SW 1271 (cell line): ENCODE data around the gene RAD51B.
"Not testable (repeated sequence)": the region's sequence is repeated elsewhere in the genome, so short reads cannot be mapped to it uniquely, and the experiment has no call there.

ENCODE experiments used
- DNase-seq, 2 experiments: peaks; one replicate each; lab custom pipeline; 2025; lab: John Stamatoyannopoulos, UW

Gene RAD51B

DNA sequence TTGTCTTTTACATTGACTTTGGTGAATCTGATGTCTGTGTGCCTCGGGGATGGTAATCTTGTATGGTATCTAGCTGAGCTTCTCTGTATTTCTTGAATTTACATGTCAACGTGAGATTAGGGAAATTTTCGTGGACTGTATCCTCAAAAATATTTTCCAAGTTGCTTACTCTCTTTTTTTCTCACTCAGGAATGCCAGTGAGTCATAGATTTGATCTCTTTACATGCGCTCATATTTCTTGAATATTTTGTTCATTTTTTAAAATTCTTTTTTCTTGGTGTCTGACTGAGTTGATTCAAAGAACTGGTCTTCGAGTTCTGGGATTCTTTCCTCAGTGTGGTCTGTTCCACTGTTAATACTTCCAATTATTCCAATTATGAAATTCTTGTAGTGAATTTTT, 207.7 kb downstream of the RAD51B start:
- DNase-seq: no peak

DNA sequence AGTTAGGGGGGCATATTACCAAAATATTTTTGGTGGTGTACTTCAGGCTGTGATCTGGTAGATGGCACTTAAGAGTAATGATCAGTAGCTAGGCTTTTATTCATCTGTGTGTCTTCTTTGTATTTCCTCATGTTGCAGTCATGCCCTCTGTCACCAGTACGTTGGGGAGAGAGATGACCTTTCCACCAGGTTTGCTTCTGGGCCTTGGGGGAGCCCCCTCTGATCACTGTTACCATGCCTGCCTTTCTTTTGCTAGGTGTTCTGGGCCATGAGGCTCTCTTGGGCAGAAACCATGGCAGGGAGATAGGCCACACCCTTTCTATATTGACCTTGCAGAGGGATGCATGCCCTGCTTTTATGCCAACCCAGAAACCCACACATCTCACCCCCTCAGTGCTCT, 208.5 kb downstream of the RAD51B start:
- DNase-seq: no peak

GRCh38 chr14:68031011-68031410, 211.4 kb downstream of the RAD51B start:
- DNase-seq: not testable (repeated sequence)

- no peak for DNase-seq
Observed at GRCh38 chr14:68032154-68032553, 212.6 kb downstream of the RAD51B start.

GRCh38 chr14:68033336-68033932, 213.9 kb downstream of the RAD51B start:
- DNase-seq: no peak

- no peak for DNase-seq
Observed at GRCh38 chr14:68034896-68035295, 215.3 kb downstream of the RAD51B start.

DNA sequence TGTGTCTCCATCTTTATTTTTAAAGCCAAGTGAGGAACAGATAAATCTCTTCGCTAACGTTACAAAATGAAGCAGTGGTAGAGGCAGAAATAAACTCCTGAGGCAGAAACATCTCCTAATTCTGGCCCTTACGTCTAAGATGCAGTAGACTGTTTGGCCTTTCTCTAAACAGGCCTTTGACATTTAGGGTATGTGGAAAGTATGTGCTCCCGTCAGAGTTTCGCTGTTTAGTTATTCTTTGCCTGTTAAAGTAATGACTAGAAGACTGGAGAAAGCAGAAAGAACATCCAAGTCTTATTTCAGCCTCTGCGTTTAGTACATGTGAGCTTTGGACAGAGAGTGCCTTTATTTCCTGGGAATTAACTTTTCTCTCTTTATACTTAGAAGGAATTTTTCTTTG, 216.6 kb downstream of the RAD51B start:
- no peak for DNase-seq

DNA sequence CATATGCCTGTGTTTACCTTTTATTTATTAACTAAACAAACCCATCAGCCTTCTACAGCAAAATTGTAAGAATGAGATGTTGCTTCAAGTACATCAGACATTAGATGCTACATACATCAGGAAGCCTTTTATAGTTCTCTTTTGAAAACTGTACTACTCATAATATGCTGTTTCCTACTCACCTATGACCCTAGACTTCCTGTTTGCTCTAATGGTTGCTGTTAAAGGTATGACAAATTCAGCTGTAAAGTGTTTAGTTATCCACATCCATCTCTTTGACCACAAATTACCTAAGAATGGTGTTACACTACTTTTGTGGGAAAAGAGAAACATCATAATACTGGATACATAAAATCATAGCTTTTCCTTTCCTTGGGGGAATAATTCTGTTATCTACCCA, 220.0 kb downstream of the RAD51B start:
- no peak for DNase-seq

DNA sequence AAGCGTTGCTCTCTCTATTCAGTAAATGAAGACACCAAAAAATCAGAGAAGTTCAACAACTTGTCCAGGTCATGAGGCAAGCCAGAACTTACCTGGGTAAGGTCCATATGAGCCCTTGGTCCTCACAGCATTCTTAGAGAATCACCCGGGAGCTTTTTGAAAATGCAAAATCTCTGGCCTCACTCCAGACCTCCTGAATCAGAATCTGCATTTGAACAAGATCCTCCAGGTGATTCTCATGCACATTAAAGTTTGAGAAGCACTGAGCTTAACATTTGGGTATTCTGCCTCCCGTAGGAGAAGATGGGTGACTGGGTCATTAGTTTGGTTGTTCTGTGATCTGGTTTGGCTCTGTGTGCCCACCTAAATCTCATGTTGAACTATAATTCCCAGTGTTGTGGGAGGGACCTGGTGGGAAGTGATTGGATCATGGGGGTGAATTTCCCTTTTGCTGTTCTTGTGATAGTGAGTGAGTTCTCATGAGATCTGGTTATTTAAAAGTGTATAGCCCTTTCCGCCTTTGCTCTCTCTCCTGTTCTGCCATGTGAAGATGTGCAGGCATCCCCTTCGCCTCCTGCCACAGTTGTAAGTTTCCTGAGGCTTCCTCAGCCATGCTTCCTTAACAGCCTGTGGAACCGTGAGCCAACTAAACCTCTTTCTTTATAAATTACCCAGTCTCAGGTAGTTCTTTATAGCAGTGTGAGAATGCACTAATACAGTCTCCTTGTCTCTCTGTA, 221.2 kb downstream of the RAD51B start:
- DNase-seq: no peak

DNA sequence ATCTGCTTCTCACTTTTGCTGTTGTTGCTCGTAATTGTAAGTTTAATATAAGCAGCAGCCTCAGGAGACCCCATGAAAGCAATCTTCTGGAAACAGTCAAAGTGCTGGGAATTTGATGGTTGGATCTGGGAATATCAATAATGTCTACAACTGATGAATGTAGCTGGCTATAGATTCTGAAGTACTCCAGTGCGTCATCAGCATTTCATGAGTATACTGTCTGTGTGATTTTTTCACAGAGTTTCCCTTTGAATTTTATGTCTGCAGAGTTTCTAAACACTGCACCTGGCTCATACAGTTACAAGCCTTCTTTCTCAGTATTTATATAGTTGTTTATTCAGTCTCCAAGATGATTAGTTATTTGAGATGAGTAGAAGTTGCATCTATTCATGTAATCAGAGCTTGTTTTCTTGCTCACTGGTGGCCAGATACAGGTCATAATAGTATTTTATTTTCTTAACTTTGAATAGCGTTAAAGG, 222.3 kb downstream of the RAD51B start:
- DNase-seq: no peak

GRCh38 chr14:68042586-68043210, 223.1 kb downstream of the RAD51B start:
- no peak for DNase-seq

- DNase-seq: no peak
Observed at GRCh38 chr14:68043752-68044151, 224.2 kb downstream of the RAD51B start.

DNA sequence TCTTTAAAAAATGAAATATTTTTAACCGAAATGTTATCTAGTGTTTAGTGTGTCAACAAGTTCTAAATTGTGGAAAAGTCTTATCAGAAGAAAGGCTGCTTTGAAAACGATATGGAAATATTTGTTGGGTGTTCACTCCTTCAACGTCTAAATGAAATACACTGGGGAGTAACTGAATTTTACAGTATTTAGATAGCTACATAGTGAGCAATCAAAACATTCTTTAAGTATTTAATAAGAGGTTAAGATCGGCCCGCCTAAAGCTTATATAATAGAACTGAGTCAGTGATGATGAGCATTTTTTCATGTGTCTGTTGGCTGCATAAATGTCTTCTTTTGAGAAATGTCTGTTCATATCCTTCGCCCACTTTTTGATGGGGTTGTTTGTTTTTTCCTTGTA, 228.3 kb downstream of the RAD51B start:
- no peak for DNase-seq

DNA sequence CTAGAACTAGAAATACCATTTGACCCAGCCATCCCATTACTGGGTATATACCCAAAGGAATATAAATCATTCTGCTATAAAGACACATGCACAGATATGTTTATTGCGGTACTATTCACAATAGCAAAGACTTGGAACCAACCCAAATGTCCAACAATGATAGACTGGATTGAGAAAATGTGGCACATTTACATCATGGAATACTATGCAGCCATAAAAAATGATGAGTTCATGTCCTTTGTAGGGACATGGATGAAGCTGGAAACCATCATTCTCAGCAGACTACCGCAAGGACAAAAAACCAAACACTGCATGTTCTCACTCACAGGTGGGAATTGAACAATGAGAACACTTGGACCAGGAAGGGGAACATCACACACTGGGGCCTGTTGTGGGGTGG, 229.2 kb downstream of the RAD51B start:
- not testable (repeated sequence) for DNase-seq

- no peak for DNase-seq
Observed at GRCh38 chr14:68050177-68050576, 230.6 kb downstream of the RAD51B start.

GRCh38 chr14:68051146-68051545, 231.6 kb downstream of the RAD51B start:
- DNase-seq: no peak

DNA sequence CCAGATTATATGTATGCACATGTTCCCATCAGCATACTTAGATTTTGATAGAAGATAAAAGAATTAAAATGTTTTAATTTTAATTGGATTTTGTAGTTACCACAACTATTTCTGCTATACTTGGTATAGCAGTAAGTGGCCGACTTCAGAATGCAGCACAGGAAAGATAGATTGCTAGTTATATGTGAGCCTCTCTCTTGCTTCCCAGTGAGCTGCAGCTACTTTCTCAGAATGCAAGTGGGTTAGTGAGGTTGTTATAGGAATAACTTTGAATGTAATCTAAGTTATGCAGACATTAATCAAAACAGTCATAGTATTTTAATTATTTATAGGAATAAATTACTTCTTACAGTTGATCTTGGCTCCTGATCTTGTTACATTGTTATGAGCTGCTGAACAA, 240.6 kb downstream of the RAD51B start:
- DNase-seq: no peak

GRCh38 chr14:68062651-68063050, 243.1 kb downstream of the RAD51B start:
- no peak for DNase-seq

GRCh38 chr14:68065322-68065721, 245.7 kb downstream of the RAD51B start:
- DNase-seq: no peak

GRCh38 chr14:68074765-68075381, 255.3 kb downstream of the RAD51B start:
- DNase-seq: no peak

DNA sequence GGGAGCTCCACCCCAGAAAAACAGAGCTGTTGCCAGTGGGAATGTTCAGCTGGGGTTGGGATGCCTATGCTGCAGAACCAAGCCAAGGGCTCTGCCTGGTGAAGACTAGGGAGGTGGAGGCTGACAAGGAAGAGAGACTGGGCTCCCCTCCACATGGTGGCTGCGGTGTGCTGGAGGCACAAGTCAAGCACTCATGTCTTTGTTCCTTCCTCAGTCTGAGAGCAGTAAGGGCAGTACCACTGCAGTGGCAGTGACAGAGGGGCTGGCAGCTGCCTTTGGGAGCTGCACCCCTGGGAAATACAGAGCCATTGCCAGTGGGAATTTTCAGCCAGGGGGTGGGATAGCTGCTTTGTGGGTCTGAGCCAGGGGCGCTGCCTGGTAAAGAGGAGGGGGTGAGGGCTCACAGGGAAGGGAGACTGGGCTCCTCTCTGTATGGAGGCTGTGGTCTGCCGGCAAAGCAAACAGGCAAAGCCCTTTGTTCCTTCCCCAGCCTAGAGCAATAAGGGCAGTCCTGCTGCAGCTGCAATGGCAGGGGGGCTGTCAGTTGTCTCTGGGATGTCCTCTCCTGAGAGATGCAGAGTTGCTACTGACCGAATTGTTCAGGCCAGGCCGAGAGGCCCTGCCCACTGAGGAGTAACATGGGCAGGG, 255.9 kb downstream of the RAD51B start:
- no peak for DNase-seq

GRCh38 chr14:68076451-68076850, 256.9 kb downstream of the RAD51B start:
- DNase-seq: no peak
